B cell (primary cell): ENCODE measurements around the gene NPVF. TPM values are rescaled to one million over a fixed set of nuclear protein-coding genes. Genes with fewer than 3 reads are reported as not detected.

ENCODE experiments used
- ATAC-seq: fragments of 200-7000 bp; cut with Tn5 transposase; one replicate; pipeline ENCODE4 v1.10.0; 2021; ENCODE audit warnings: low read depth, mild to moderate bottlenecking, moderate number of reproducible peaks, moderate library complexity
- CTCF ChIA-PET: fragments of 350-600 bp; sonication (Branson Sonifier 250); formaldehyde crosslinking; loops from one replicate; lab custom pipeline; 2021; ENCODE audit warnings: antibody characterized with exemption, inconsistent platforms; lab: Charles Lee
- POLR2A ChIA-PET: fragments of 350-600 bp; sonication (Branson Sonifier 250); formaldehyde crosslinking; loops from one replicate; lab custom pipeline; 2021; ENCODE audit warnings: antibody characterized with exemption; lab: Charles Lee
- DNase-seq: peaks from one replicate; pipeline ENCODE4 v3.0.0; 2013
- H2AFZ ChIP-seq: 2 replicates; pipeline ENCODE4 v1.6.1; 2012; ENCODE audit warnings: mild to moderate bottlenecking, low read depth, low read length; ENCODE audit not compliant: insufficient read depth, poor library complexity, severe bottlenecking
- H3K27ac ChIP-seq, 2 donors: 1 replicate in 1 of 2; 2 replicates in 1 of 2; pipeline ENCODE4 v1.5.1; 2012 to 2013; ENCODE audit warnings: low read length in 2 of 2, mild to moderate bottlenecking in 2 of 2, moderate library complexity in 1 of 2
- H3K27me3 ChIP-seq, 4 experiments: fragments of 200-600 bp in 1 of 4; sonication (generic) in 1 of 4; replicated peaks in 1 of 4; 1 replicate in 2 of 4; 2 replicates in 2 of 4; pipeline versions ENCODE4 v1.6.1 to v1.7.0; 2013 to 2016; ENCODE audit warnings: low read length in 3 of 4, mild to moderate bottlenecking in 2 of 4, mixed read lengths in 1 of 4, moderate library complexity in 1 of 4; ENCODE audit not compliant: insufficient read depth in 4 of 4, control insufficient read depth in 3 of 4; ENCODE audit errors: control extremely low read depth in 1 of 4
- H3K36me3 ChIP-seq, 2 experiments: replicated peaks in 1 of 2; 1 replicate in 1 of 2; 2 replicates in 1 of 2; pipeline versions ENCODE4 v1.6.1 to v1.7.1; 2013; ENCODE audit warnings: low read length in 1 of 2; ENCODE audit not compliant: insufficient read depth in 2 of 2, control insufficient read depth in 1 of 2; ENCODE audit errors: control extremely low read depth in 1 of 2, extremely low read depth in 1 of 2
- H3K4me1 ChIP-seq, 2 donors: fragments of 200-600 bp in 1 of 2; sonication (generic) in 1 of 2; 1 replicate in 1 of 2; 2 replicates in 1 of 2; pipeline versions ENCODE4 v1.5.1 to v1.6.1; 2013 to 2017; ENCODE audit warnings: low read length in 2 of 2; ENCODE audit not compliant: control insufficient read depth in 2 of 2, insufficient read depth in 2 of 2
- H3K4me2 ChIP-seq: replicated peaks from 2 replicates; pipeline ENCODE3; 2012; ENCODE audit warnings: mild to moderate bottlenecking, low read depth, low read length; ENCODE audit not compliant: poor library complexity, severe bottlenecking
- H3K4me3 ChIP-seq, 5 experiments: fragments of 200-600 bp in 1 of 5; sonication (generic) in 1 of 5; 1 replicate in 3 of 5; 2 replicates in 2 of 5; pipeline versions ENCODE4 v1.5.1 to v1.7.0; 2011 to 2016; ENCODE audit warnings: low read length in 4 of 5, mild to moderate bottlenecking in 4 of 5, low read depth in 2 of 5, control low read depth in 1 of 5, moderate library complexity in 1 of 5; ENCODE audit not compliant: insufficient read depth in 1 of 5; ENCODE audit errors: control extremely low read depth in 1 of 5, extremely low read depth in 1 of 5
- H3K79me2 ChIP-seq: fragments of 200-600 bp; sonication (generic); one replicate; pipeline ENCODE4 v1.6.0; 2016; ENCODE audit warnings: low read length; ENCODE audit not compliant: control insufficient read depth, insufficient read depth
- H3K9ac ChIP-seq: fragments of 200-600 bp; sonication (generic); 2 replicates; pipeline ENCODE4 v1.6.1; 2017; ENCODE audit warnings: mild to moderate bottlenecking, low read length, moderate library complexity
- H3K9me3 ChIP-seq, 3 donors: one replicate each; pipeline versions ENCODE4 v1.6.1 to v1.7.1; 2013; ENCODE audit warnings: low read length in 2 of 3; ENCODE audit not compliant: control insufficient read depth in 2 of 3, insufficient read depth in 1 of 3; ENCODE audit errors: control extremely low read depth in 1 of 3
- H4K20me1 ChIP-seq: 2 replicates; pipeline ENCODE4 v1.6.0; 2012; ENCODE audit warnings: mild to moderate bottlenecking, low read length; ENCODE audit not compliant: insufficient read depth, control insufficient read depth, poor library complexity, severe bottlenecking
- H3K27ac Mint-ChIP-seq: one replicate; pipeline ENCODE4 v1.8.0; 2021; ENCODE audit warnings: mixed read lengths
- H3K27me3 Mint-ChIP-seq: one replicate; pipeline ENCODE4 v1.8.0; 2021; ENCODE audit warnings: mixed read lengths
- H3K4me1 Mint-ChIP-seq: one replicate; pipeline ENCODE4 v1.8.0; 2021; ENCODE audit warnings: mixed read lengths
- H3K4me3 Mint-ChIP-seq: one replicate; pipeline ENCODE4 v1.8.0; 2021; ENCODE audit warnings: mixed read lengths
- H3K9me3 Mint-ChIP-seq: one replicate; pipeline ENCODE4 v1.8.0; 2022; ENCODE audit warnings: mixed read lengths; ENCODE audit not compliant: insufficient read depth
- CTCF ChIP-seq: fragments of 200-600 bp; IDR thresholded peaks from one replicate; pipeline ENCODE4 v1.8.0; 2022; ENCODE audit warnings: antibody characterized with exemption, mild to moderate bottlenecking
- EZH2 ChIP-seq: IDR thresholded peaks from 2 replicates; pipeline ENCODE4 v1.6.1; 2012; ENCODE audit warnings: borderline replicate concordance, low read depth, mild to moderate bottlenecking, moderate library complexity, low read length; ENCODE audit not compliant: insufficient read depth, poor library complexity, severe bottlenecking
- WGBS: methylation state at CpG from one replicate; pipeline ENCODE4 v1.1.5; 2013; ENCODE audit warnings: missing lambda C conversion rate; ENCODE audit not compliant: insufficient coverage; 5-methylcytosine and 5-hydroxymethylcytosine counted together
- intact Hi-C: fragments of 100-400 bp; cut with micrococcal nuclease; formaldehyde crosslinking; loops from one replicate; pipeline ENCODE4 v1.10.0; 2022
- polyA plus RNA-seq: library from polyadenylated mRNA; depleted of rRNA; stranded (reverse); fragments of >200 nt; gene quantifications from 2 replicates; pipeline ENCODE4 v1.2.3, GENCODE V29; 2012
- total RNA-seq, 2 donors: library from RNA; stranded (reverse); fragments of 120-200 nt in 1 of 2; gene quantifications; 1 replicate in 1 of 2; 2 replicates in 1 of 2; pipeline versions ENCODE4 v1.2.3 to v1.2.4, GENCODE V29; 2013 to 2022

Gene NPVF
- total and polyA plus RNA-seq, 2 donors (not counting 1 experiment from before 2014, with no cell fraction given), result not detected

GRCh38 chr7:25194036-25194435 is 34.2 kb downstream of the NPVF start:
- H3K4me1 Mint-ChIP-seq, result no peaks in the 10 kb centered on the region
- Histone ChIP-seq H4K20me1 (no peaks in the 10 kb centered on the region), H2AFZ (no peak overlapping the region), H3K9me3 (peaks cover 0 to 3% (median 0%) of the 10 kb centered on the region in 3 donors), H3K4me3 (no peak overlapping the region), H3K27ac (no peak overlapping the region), H3K9ac (no peak overlapping the region), H3K79me2 (no peaks in the 10 kb centered on the region), H3K27me3 (peaks cover 0 to 2% (median 0%) of the 10 kb centered on the region in 4 experiments), H3K4me2 (no peak overlapping the region), H3K4me1 (no peaks in the 10 kb centered on the region), H3K36me3 (no peaks in the 10 kb centered on the region)
- CTCF ChIA-PET, result interaction anchor here (0.5 kb wide), 1 partner anchor 124 kb away, joined by 3 read pairs; no protein-coding TSS in a partner anchor
- H3K4me3 Mint-ChIP-seq, result no peak overlapping the region
- intact Hi-C loops, result no loop called here
- no peak for ATAC-seq
- TF ChIP-seq EZH2 (no peak), CTCF (no peak)
- no peak overlapping the region for H3K27ac Mint-ChIP-seq
- H3K9me3 Mint-ChIP-seq, result peaks cover 5% of the 10 kb centered on the region
- POLR2A ChIA-PET, result no interaction called here
- no peak for DNase-seq
- peaks cover 25% of the 10 kb centered on the region for H3K27me3 Mint-ChIP-seq
- 100% methylated on average over 1 of the region's 2 CpGs for WGBS

- TF ChIP-seq CTCF (no peak), EZH2 (no peak)
- ChIA-PET POLR2A (no interaction called here), CTCF (interaction anchor here (1.1 kb wide), 1 partner anchor 25 kb away, joined by 4 read pairs; no protein-coding TSS in a partner anchor)
- Histone ChIP-seq H2AFZ (no peak overlapping the region), H3K79me2 (no peaks in the 10 kb centered on the region), H3K9me3 (peaks cover 0 to 3% (median 0%) of the 10 kb centered on the region in 3 donors), H3K4me2 (no peak overlapping the region), H3K27ac (no peak overlapping the region), H3K36me3 (no peaks in the 10 kb centered on the region), H3K4me3 (no peak overlapping the region), H3K9ac (no peak overlapping the region), H3K27me3 (peaks cover 0 to 2% (median 0%) of the 10 kb centered on the region in 4 experiments), H3K4me1 (no peaks in the 10 kb centered on the region), H4K20me1 (no peaks in the 10 kb centered on the region)
- Mint-ChIP-seq H3K4me3 (no peak overlapping the region), H3K27me3 (peaks cover 28% of the 10 kb centered on the region), H3K9me3 (peaks cover 5% of the 10 kb centered on the region), H3K4me1 (no peaks in the 10 kb centered on the region), H3K27ac (no peak overlapping the region)
- intact Hi-C loops, result no loop called here
- ATAC-seq (no peak), DNase-seq (no peak)
- WGBS, result no CpG with 5 or more reads among the region's 3 CpGs
Measured at GRCh38 chr7:25192043-25192442, 36.2 kb downstream of the NPVF start.
